Left kidney (tissue), 8 donors: ENCODE results near the gene MADCAM1. TPM values are rescaled to one million over a fixed set of nuclear protein-coding genes. Genes with fewer than 3 reads are reported as not detected.
A peak's percentile ranks its signal among the peaks of the same experiment; 100 is the strongest.
"Not testable (repeated sequence)": the region's sequence is repeated elsewhere in the genome, so short reads cannot be mapped to it uniquely, and the experiment has no call there.

ENCODE experiments used
- DNase-seq: peaks from one replicate; pipeline ENCODE4 v3.0.0-alpha.2; 2013
- long read RNA-seq, 8 donors: transcript quantifications; one replicate each; lab custom pipeline, GENCODE V29; 2026
- polyA plus RNA-seq: library from polyadenylated mRNA; unstranded; fragments of 120-200 nt; gene quantifications from one replicate; pipeline ENCODE4 v1.2.1, GENCODE V29; 2013; ENCODE audit not compliant: insufficient read length

Gene MADCAM1
- polyA plus RNA-seq: 1.8 TPM
- long read RNA-seq, donor 1, partial matches to known transcripts: 23 of 24 reads
- long read RNA-seq, donor 1, other reads (novel, unspliced or antisense): 0 of 24 reads
- long read RNA-seq, donor 2, partial matches to known transcripts: 0 of 1 reads
- long read RNA-seq, donor 2, other reads (novel, unspliced or antisense): 0 of 1 reads
- long read RNA-seq, donor 3, partial matches to known transcripts: 0 of 1 reads
- long read RNA-seq, donor 3, other reads (novel, unspliced or antisense): 0 of 1 reads
- long read RNA-seq, donor 4: 0 reads
- long read RNA-seq, donor 5: 0 reads
- long read RNA-seq, donor 6, partial matches to known transcripts: 0 of 1 reads
- long read RNA-seq, donor 6, other reads (novel, unspliced or antisense): 0 of 1 reads
- long read RNA-seq, donor 7: 0 reads
- long read RNA-seq, donor 8, partial matches to known transcripts: 0 of 1 reads
- long read RNA-seq, donor 8, other reads (novel, unspliced or antisense): 0 of 1 reads

GRCh38 chr19:496112-496665 is at the start of gene MADCAM1:
MADCAM1 (plus strand) TSS chr19:496486; CDS start chr19:496500, 14 bp downstream.
- DNase-seq: no peak

DNA sequence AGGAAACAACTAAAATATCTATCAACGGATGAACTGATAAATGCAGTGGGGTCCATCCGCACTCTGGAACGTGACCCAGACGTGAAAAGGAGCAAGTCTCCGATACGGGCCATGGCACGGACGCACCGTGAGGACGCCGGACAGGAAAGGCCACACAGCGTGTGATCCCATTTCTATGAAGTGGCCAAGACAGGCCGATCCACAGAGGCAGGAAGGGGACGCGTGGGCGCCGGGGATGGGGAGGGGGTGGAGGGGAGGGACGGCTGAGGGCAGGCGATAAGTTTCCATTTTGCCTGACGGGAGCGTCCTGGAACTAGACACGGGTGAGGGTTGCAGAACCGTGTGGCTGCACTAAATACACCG is 49.2 kb upstream of the MADCAM1 start:
- DNase-seq: no peak

GRCh38 chr19:447816-448560 is 48.3 kb upstream of the MADCAM1 start:
- DNase-seq: no peak

DNA sequence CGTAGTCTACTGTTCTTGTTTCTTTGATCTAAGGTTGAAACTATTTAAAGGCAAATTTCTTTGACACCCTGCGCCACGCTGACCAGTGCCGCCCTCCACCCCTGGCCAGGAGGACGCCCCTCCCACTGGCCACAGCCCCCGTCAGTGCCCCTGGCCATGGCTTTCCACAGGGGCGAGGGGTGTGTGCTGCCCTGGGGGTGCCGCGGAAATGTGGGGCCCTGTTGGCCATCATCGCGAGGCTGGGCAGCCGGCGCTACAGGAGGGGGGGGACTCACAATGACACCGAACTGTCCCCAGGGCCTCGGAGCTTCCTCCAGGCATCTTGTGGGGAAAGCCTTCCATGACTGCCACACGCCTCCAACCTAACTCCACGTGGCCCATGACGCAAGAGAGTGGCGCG is 46.4 kb upstream of the MADCAM1 start:
- DNase-seq: no peak

DNA sequence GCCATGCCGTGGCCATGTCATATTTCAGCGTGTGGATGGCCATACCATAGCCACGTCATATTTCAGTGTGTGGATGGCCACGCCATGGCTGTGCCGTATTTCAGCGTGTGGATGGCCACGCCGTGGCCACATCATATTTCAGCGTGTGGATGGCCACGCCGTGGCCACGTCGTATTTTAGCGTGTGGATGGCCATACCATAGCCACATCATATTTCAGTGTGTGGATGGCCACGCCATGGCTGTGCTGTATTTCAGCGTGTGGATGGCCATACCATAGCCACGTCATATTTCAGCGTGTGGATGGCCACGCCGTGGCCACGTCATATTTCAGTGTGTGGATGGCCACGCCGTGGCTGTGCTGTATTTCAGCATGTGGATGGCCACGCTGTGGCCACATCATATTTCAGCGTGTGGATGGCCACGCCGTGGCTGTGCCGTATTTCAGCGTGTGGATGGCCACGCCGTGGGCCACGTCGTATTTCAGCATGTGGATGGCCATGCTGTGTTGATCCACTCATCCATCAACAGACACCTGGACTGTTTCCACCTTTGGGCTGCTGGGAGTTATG is 45.3 kb upstream of the MADCAM1 start:
- DNase-seq: not testable (repeated sequence)

DNA sequence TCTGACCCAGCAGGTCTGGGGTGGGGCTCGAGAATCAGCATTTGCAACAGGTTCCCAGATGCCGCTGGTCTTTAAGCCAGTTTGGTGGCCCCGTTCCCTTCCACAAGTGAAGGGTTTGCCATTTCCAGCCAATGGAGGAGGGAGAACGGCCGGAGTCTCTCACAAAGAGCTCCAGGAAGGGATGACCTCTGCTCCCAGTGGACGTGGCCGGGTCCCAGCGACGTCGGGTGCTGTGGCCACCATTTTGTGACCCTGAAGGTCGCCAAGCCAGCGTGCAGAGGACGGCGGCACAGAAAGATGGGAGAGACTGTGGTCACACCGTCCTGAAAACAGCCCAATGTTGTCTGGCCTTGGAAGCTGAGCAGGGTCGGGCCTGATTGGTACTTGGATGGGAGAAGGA is 43.5 kb upstream of the MADCAM1 start:
- DNase-seq: no peak

DNA sequence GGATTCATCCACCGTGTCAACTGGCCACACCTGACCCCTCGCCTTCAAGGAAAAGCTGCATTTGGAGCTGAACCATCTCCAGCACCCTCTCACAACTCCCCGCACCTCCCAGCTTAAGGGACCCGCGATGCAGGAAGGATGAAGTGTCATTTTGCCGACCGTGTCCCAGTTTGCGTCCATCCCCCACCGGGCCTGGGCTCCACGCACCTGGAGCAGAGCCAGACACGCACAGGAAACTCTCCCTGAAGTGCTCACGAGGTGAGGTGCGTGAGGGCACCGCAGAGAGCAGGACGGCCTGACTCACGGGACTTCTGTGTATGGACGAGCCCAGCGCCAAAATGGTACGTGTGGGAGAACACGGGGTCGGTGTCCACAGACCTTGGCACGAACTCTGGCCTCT is 42.7 kb upstream of the MADCAM1 start:
- DNase-seq: no peak

DNA sequence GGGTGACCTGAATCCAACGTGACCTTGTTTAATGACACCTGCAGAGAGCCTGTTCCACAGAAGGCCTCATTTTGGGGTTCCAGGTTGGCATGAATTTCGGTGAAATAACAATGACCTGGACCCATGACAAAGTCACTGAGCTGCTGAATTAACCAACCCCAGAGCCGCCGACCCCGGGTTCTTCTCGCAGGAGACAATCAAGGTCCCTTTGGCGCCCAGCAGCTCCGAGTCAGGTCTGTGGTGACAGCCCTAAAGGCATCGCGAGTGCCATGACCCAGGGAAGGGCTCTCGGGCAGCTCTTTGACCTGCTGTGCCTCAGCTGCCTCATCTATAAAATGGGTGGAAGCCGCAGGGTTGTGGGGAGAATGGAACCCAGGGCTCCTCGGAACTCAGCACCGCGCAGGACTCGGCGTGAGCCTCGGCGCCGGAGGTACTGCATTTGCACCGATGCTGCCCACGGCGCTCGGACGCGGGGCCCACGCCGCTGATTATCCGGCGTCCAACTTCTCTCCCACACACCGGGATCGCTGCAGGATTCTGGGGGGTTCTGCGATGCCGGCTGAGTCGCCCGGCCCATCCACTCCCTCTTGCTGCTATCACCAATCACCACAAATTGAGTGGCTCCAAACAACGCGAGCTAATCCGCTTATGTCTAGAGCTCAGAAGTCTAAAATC is 41.1 kb upstream of the MADCAM1 start:
- no peak for DNase-seq

DNA sequence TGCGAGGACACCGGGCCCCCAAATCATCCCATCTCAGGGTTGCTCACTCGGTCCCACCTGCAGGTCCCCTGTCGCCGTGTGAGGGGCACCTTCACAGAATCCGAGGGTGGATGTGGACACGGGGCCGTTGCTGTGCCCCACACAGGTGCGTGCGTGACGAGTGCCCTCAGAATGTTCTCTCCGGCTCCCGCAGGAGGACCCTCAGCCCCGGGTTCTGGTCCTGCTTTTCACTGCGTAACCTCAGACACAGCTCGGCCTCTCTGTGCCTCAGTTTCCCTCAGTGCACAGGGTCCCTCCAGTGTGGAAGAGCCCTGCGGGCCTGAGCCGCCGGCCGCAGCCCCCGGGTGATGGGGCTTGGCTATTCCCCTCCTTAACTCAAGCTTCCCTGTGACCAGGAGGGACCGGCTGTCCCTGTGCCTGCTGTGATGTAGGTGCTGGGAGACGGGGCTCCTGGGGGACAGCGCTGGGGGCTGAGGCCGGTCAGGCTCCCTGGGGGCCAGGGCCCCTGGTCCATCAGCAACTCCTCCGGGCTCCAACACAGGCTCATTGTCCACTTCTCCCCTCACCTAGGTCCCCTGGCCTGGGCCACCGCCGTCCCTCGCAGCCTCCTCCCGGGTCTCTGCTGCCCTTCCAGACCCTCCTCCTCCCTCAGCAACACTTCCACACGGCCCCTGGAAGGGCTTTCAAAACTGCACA is 40.3 kb upstream of the MADCAM1 start:
- no peak for DNase-seq

DNA sequence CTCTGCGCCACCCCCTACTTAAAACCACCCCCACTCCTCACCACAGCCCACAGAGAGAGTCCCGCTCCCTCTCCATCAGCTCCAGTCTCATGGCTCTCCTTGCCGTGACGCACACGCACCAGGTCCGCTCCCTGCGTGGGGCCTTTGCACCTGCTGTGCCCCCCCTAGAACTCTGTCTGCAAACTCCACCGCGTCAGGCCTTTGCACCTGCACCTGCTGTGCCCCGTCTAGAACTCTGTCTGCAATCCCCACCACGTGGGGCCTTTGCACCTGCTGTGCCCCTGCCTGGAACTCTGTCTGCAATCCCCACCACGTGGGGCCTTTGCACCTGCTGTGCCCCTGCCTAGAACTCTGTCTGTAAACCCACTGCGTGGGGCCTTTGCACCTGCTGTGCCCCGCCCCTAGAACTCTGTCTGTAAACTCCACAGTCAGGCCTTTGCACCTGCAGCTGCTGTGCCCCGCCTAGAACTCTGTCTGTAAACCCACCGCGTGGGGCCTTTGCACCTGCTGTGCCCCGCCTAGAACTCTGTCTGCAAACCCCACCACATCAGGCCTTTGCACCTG is 39.7 kb upstream of the MADCAM1 start:
- DNase-seq: no peak

- DNase-seq: no peak
Measured at GRCh38 chr19:457636-458035, 38.6 kb upstream of the MADCAM1 start.

- DNase-seq: no peak
Measured at GRCh38 chr19:458091-459042, 37.9 kb upstream of the MADCAM1 start.

GRCh38 chr19:459724-460511 is 36.4 kb upstream of the MADCAM1 start:
- DNase-seq: peak; percentile 68

DNA sequence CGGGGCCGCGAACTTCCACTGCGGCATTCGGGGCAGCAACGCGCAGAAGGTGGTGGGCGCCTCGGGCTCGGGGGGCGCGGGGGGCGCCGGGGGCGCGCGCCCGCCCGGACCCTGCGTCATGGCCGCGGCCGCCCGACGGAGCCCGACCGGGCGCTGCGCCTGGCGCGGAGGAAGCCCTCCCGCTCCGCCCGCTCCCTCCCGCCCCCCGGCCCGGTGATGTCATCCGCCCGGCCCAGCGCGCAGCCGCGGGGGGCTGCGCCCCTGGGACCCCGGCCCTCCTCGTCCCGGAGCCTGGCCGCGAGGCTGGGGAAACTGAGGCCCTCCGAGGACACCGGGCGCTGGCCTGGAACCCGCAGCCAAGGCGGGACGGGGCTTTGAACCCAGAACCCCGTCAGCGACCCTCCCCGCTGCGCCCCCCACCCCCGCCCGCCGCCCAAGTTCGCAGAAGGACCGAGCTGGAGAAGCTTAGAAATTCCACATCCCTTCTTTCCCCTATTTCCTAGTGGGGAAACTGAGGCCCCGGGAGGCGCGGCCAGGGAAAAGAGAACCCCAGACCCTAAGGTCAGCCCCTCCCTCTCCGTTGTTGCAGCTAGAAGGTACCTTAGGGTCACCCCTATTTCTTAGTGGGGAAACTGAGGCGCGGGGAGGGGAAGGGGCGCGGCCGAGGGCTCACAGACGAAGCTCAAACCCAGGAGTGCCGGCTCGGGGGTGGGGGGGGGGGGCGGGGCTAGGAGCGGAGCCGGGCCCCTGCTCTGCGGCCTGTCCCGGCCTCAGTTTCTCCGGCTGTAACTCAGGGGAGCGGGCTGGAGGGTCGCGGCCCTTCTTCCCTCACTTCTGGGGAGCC is 35.2 kb upstream of the MADCAM1 start, which contains the start of gene SHC2:
Gene SHC2, minus strand, starts transcription at position 157 of the 844 bp plus-strand sequence. Its CDS starts 37 bp downstream, at position 120.
- no peak for DNase-seq

GRCh38 chr19:461721-462551 is 34.4 kb upstream of the MADCAM1 start:
- no peak for DNase-seq

- no peak for DNase-seq
Measured at GRCh38 chr19:463483-464207, 32.6 kb upstream of the MADCAM1 start.
